Stimulated activated CD4-positive, alpha-beta T cell treated with anti-CD3 and anti-CD28 coated beads, Interleukin-4, amount 100 ng/mL, for 1 hour (primary cell): ENCODE results near the gene TEX38.
A peak's percentile ranks its signal among the peaks of the same experiment; 100 is the strongest.
"Not testable (repeated sequence)": the region's sequence is repeated elsewhere in the genome, so short reads cannot be mapped to it uniquely, and the experiment has no call there.

Experiments used
- DNase-seq: peaks from one replicate; pipeline ENCODE4 v3.0.0-alpha.2; 2020

The TEX38 gene

DNA sequence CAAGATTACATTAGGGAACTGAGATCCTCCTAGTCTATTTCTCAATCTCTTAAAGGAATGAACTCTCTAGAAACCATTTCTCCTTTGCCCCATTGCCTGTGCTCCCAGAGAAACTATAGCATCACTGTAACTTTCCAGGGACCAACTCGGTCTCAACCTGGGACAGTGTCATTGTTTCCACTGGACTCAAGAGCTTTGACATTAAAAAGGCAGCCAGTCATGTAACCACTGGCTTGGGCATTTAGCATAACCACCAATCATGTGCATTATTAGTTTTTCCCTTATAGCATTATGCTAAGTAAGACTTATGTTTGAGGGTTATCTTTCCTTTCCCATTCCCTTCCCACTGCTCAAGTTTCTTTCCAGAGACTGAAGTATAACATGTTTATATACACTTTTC, 18.2 kb downstream of the TEX38 start:
- no peak for DNase-seq

DNA sequence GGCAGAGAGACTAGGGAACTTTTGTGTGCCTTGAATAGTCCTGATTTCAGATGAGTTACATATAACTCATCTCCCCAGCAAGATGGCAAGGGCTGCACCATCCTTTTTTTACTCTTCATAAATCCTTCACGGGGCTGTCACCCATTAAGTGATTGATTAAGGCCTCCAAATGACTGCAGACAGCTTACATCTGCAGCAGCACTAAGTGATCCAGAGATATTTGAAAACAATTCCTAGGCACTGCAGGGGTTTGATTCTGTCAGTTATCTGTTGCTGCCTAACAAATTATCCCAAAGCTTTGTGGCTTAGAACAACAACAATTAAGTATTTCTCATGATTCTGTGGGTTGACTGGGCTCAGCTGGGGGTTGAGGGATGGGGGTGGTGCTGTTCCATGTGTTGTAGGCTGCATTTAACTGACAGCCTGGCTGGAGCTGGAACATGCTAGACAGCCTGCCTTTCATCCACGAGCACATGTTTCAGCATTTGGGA, 19.3 kb downstream of the TEX38 start:
- DNase-seq, result no peak

DNA sequence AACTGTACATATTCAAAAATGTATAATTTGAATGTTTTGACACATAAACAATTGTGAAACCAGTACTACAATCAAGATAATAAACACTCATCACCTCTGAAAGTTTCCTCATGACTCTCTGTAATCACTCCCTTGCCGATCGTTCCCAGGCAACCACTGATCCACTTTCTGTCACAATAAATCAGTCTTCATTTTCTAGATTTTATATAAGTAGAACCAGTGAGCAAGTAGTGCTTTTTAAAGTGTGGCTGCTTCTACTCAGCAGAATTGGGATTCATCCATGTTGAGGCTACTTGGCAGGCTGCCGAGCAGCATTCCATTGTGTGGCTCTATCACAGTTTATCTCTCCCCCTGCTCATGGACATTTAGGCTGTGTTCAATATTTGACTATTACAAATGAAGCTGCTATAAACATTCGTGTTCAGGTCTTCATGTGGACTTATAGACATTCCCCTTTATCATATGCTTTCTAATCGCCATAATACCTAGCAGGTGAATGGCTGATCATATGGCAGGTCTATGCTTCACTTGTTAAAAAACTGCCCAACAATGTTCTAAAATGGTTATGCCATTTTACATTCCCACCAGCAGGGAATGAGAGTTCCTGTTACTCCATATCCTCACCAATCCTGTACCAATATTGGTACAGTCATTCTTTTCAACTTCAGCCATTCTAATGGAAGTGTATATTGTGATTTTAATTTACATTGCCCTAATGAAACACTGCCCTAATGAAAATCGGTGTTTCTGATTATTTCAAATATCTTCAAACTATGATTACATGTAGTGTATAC, 20.5 kb downstream of the TEX38 start:
- DNase-seq, result no peak

DNA sequence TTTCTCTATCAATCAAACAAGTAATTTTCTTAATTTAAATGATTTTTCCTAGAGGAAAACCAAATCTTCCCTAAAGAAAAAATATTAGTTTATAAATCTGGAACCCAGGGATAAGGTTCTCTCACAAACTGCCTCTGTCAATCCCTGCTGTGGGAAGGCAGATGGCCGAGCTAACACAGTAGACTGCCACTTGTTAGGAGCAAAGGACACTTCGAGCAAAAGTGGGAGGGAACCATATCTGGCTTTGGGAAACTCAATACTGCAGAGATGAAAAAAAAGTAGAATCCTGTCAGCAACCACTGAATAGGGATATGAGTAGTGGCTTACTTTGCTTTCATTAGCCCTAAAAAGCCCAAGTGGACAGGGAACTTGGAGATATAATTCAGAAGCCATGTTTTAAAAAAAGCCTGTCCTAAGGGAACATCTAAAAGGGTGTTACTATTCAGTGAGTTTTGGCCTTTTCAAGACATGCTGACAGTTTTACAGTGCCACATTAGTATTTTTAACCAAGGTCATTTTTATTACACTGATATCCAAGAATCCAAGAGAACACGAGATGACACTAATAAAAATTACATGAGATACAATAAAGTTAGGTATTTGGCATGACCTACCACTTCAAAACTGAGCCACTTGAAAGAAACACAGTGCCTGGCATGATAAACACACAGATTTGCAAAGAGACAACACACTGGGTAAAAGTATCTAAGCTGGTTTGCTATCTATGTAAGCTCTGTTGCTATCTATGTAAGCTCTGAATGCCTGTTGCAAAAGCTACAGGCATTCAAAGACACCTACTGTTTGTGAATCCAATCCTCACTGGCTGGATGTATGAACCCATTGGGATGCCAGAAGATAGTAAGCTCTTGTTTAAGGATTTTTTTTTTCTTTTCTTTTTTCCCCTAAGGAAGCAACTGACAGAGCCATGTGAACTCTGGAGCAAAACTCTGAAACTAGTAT, 21.4 kb downstream of the TEX38 start:
- no peak for DNase-seq

DNA sequence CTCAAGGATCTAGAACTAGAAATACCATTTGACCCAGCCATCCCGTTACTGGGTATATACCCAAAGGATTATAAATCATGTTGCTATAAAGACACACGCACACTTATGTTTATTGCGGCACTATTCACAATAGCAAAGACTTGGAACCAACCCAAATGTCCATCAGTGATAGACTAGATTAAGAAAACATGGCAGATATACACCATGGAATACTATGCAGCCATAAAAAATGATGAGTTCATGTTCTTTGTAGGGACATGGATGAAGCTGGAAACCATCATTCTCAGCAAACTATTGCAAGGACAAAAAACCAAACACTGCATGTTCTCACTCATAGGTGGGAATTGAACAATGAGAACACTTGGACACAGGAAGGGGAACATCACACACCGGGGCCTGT, 23.0 kb downstream of the TEX38 start:
- not testable (repeated sequence) for DNase-seq

DNA sequence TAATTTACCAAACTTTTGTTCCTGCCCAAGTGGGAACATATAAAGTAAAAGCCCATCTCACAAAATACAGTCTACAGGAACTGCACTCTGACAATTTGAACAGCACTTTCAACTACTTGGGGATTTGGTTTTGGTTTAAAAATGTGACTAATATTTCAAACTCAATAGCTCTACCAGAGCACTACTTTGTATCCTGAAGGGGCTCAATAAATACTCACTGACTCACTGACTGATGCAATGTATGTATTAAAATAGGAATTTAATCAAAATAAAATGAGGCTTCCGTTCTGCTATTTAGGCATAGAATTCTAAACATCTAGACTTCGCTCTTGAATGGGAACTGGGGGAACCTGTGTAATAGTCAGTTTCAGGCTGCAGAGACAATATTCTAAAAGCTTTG, 25.4 kb downstream of the TEX38 start:
- DNase-seq, result no peak

DNA sequence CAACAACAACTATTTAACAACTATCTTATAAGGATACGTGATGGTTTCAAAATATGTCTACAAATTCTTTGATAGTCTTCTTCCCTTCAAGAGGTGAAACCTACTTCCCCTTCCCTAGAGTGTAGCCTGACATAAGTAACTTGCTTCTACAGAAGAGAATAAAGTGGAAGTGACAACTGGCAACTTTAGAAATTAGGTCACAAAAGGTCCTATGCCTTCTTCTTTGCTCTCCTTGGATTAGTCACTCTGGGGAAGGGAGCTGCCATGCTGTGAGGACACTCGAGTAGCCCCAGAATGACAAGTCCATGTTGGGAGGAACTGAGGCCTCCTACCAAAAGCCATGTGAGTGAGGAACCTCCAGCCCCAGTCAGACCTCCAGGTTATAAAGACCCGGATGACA, 28.0 kb downstream of the TEX38 start:
- no peak for DNase-seq

DNA sequence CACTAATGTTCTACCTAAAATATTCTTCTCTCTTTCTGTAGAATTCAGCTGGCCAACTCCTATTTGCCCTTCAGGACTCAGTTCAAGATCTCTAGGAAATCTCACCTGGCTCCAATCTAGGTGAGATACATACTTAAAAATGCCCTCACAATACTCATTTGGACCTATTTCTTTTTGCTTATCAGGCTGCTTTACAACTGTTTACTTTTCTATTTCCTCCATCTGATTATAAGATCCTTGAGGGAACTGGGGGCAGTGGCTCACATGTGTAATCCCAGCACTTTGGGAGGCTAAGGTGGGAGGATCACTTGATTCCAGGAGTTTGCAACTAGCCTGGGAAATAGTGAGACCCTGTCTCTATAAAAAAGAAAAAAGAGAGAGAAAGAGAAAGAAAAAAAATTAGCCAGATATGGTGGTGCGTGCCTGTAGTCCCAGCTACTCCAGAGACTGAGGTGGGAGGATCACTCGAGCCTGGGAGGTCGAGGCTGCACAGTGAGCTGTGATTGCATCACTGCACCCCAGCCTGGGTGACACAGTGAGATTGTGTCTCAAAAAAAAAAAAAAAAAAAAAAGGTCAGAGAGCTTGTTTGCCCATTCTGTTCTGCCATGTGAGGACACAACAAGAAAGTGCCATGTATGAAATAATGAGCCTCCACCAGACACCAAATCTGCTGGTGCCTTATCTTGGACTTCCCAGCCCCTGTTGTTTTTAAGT, 32.4 kb downstream of the TEX38 start:
- no peak for DNase-seq

DNA sequence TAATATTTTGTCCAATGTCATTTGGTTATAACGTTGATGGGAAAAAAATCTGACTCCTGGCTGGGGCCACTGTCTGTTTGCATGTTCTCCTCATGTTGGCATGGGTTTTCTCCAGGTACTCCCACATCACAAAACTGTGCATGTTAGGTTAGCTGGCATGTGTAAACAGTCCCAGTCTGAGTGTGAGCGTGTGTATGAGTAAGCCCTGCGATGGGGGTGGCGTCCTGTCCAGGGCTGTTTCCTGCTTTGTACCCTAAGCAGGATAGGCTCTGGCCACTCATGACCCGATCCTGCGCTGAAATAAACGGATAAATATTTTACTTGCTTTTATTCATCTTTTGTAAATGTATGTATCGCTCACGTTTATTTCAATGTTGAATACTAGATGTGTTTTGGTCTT, 33.8 kb downstream of the TEX38 start:
- no peak for DNase-seq

DNA sequence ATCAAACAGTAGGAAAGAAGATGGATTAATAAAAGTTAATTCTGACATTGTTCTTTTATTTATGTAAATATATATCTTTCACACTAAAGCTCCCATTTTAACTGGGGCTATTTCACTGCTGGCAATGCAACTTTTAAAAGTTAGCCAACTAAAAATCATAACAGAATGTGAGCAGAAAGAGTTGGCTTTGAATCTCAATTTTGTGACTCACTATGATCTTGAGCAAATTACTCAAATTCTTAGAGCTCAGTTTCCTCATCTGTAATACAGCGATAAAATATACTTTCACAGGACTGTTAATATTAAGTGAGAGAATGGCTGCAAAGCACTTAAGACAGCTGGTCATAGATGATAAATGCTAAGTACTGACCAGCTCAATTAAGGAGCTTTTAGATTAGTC, 36.5 kb downstream of the TEX38 start:
- no peak for DNase-seq

DNA sequence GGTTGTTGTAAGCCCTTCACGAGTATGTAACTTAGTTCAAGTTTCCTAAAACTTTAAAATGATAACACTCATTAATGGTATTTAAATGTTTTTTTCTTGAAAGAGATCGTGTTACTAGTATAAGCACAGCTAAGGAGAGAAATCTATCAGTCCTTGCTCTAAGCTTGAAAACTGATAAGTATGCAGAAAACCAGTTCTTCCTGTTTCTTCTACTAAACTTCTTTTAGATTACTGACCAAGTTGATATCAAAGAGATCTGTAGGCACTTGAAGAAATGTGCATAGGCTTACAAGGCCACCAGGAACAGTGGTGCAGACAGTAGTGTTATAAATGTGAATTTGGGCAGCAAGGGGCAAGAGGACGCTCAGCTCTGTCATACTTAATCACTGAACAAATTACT, 43.3 kb downstream of the TEX38 start:
- no peak for DNase-seq

DNA sequence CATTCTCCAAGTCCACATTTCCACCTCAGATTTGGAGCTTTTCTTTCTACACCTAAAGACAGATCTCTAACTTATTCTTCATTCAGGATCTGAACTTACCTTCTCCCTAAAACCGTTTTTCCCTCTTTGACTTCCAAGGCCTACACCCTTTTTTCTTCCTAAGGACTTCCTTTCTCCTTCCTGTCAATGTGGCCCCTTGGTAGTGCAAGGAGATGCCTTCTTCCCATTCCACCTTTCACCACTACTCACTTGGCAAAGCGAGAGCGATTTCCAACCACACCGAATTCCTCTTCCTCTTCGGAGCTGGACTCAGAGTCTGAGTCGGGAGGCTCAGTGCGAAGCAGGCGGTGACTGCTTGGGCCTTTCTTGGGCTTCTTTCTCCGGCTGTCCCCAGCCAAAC, 46.0 kb downstream of the TEX38 start:
- DNase-seq, result no peak

DNA sequence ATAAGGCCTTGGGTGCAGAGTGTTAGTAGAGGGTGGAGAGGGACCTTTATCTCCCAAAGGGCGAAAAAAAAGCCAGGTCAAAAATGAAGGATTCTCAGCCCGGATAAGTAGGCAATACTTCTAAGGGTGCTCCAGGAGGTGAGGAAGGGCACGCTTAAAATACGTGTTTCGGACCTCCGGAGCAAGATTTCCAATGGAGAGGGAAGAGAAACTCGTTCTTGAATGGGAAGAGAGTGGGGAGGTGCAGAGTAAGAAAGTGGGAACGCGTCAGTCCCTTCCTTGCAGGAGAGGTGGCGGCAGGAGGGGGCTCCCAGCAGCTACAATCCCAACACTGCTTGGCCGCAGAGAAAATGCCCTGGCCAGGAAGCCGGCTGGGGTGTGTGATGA, 46.7 kb downstream of the TEX38 start:
- no peak for DNase-seq

DNA sequence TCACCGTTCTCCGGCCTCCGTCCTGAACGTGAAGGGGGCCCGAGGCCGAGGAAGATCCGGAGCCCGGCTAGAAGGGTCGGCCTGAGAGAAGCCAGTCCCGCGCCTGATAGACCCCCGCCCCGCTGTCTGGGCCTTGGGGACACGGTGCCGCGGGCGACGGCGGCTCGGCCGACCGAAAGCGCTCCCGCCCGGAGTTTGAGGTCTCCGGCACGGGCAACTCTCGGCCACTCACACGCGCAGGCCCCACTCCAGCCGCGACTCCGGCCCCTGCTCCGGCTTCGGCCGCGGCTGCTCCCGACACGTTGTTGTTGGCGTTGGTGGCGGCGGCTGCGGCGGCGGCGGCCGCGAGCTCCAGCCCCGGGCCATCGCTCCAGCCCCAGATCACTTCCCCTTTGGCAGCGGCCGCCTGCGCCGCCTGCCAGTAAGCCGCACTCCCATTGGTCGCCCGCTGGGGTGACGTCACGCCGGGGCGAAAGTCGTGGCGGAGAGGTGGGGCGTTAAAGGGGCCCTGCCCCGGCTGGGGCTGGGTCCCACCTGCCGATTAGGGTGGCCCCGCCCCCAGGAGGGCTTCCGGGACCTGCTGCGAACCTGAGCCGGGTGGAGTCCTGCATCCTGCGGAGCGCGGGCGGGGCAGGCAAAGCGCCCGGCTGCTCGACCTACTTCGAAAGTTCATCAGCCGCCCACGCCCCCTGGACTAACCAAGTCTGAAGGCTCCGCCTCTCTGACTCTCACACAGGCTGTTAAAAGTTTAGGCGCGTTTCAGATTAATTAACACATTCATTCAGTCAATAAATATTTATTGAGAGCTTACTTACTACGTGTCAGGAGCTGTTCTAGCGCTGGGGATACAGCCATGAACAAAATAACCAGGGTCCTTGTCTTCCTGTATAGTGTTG, 47.3 kb downstream of the TEX38 start, which contains the start of gene EFCAB14:
Gene EFCAB14 (minus strand): TSS at position 388 of the 896 bp plus-strand sequence. CDS start 1,027 bp downstream, outside the sequence.
- peak; percentile 99 for DNase-seq

DNA sequence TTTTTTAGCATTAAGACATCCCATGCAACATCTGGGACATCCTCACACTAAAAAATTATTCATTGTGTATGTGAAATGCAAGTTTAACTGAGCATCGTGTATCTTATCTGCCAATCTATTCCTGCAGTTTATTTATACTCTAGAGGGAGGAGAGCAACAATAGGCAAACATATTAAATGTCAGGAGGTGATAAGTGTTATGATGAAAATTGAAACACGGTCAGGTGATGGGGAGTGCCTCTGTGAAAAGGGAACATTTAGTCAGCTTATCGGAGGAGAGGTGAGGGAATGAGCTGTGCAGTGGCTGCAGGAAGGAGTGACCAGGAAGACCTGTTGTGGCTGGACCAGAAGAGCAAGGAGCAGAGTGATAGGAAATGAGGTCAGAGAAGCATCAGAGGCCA, 48.0 kb downstream of the TEX38 start:
- no peak for DNase-seq

DNA sequence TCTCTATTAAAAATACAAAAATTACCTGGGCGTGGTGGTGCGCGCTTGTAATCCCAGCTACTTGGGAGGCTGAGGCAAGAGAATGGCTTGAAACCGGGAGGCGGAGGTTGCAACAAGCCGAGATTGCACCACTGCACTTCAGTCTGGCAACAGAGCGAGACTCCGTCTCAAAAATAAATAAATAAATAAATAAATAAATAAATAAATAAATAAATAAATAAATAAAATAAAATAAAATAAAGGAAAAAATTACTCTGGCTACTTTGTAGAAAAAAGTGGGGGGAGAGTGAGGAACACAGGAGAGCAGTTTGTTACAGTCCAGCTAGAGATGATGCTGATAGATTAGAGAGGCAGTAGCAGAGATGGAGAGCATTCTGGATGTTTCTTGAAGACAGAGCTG, 48.7 kb downstream of the TEX38 start:
- not testable (repeated sequence) for DNase-seq

DNA sequence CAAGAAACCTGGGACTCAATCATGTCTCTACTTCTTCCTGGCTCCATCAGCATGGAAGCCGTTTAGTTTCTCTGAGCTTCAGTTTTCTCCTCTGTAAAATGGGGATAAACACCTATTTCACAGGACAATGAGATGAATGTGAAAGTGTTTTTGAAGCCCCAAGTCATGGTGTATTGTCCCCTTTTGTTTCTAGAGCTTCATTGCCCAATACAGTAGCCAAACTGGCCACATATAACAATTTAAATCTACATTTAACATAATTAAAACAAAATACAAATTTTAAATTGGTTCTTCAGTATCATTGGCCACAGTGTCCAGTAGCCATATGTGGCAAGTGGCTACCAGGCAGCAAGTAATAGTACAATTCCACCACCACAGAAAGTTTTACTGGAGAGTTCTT, 49.5 kb downstream of the TEX38 start:
- no peak for DNase-seq

DNA sequence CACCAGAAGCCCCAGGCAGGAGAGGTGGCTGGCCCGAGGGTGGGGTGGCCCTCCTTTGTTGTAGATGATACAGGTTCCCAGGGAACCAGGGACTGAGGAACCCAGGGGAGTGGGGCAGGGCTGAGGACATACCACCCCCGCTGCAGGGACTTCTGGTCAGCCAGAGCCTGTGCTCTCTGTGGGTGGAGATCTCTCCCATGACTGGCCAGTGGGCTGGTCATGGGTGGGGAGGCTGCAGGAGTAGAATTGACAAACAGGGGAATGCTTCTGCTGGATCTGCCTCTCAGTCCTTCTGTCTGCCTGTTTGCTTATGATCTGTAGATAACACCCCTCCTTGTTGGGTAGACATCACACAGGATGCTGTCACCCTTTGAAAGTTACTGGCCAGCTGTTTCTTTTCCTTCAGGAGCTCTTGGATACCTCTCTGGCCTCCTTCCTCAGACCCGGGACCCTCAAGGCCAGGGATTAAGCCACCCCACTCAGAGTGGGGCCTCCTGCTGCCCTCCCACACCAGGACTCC, 50.1 kb downstream of the TEX38 start:
- no peak for DNase-seq
